ENCODE data around the gene GSTA1. TPM values are rescaled to one million over a fixed set of nuclear protein-coding genes. Genes with fewer than 3 reads are reported as not detected.
"Not testable (repeated sequence)": the region's sequence is repeated elsewhere in the genome, so short reads cannot be mapped to it uniquely, and the experiment has no call there.

The GSTA1 gene
- total RNA-seq, 4 donors from 2014 or later = 0.27 TPM; not detected in 3

- TF ChIP-seq CTCF (IDR thresholded peaks at IDR 0.05 in 4 of 5, conservative IDR thresholded peaks at IDR 0.05 in 1 of 5) (no peak), POLR2A (IDR thresholded peaks at IDR 0.05) (no peak)
- intact Hi-C loops (cut with DNase I; ENCODE audit: low total_unique reads) (no loop called here), in situ Hi-C loops (cut with MboI; ENCODE audit: low sequenced_read_pairs in 4 of 4) (no loop called here)
- no peak overlapping the region for H3K27ac ChIP-seq
- no peaks in the 10 kb centered on the region for H3K27me3 ChIP-seq
- H3K4me1 ChIP-seq = no peaks in the 10 kb centered on the region
- no peaks in the 10 kb centered on the region for H3K36me3 ChIP-seq
- H3K9me3 ChIP-seq = no peaks in the 10 kb centered on the region
- ATAC-seq (no peak), DNase-seq (no peak)
- no peak overlapping the region for H3K4me3 ChIP-seq
Measured at GRCh38 chr6:52752310-52752709, 51.3 kb downstream of the GSTA1 start.

- H3K9me3 ChIP-seq = no peaks in the 10 kb centered on the region
- no peak for DNase-seq
- TF ChIP-seq POLR2A (IDR thresholded peaks at IDR 0.05) = no peak
- TF ChIP-seq CTCF (IDR thresholded peaks at IDR 0.05 in 4 of 5, conservative IDR thresholded peaks at IDR 0.05 in 1 of 5) = no peak
- H3K27ac ChIP-seq = no peak overlapping the region
- intact Hi-C loops (cut with DNase I; ENCODE audit: low total_unique reads) (no loop called here), in situ Hi-C loops (cut with MboI; ENCODE audit: low sequenced_read_pairs in 4 of 4) (no loop called here)
- no peaks in the 10 kb centered on the region for H3K4me1 ChIP-seq
- no peak for ATAC-seq
- no peaks in the 10 kb centered on the region for H3K36me3 ChIP-seq
- no peaks in the 10 kb centered on the region for H3K27me3 ChIP-seq
- no peak overlapping the region for H3K4me3 ChIP-seq
Measured at GRCh38 chr6:52749556-52750152, 54.0 kb downstream of the GSTA1 start.

- H3K27ac ChIP-seq; H3K4me1 ChIP-seq; intact Hi-C loops (cut with DNase I; ENCODE audit: low total_unique reads); H3K4me3 ChIP-seq; DNase-seq; H3K36me3 ChIP-seq; in situ Hi-C loops (cut with MboI; ENCODE audit: low sequenced_read_pairs in 4 of 4); ATAC-seq; H3K9me3 ChIP-seq; H3K27me3 ChIP-seq: not testable (repeated sequence)
Measured at GRCh38 chr6:52747301-52747700, 56.3 kb downstream of the GSTA1 start.

GRCh38 chr6:52746213-52746612 lies 57.4 kb downstream of the GSTA1 start:
- H3K27ac ChIP-seq = no peak overlapping the region
- in situ Hi-C loops (cut with MboI; ENCODE audit: low sequenced_read_pairs in 4 of 4) = no loop called here
- no peak overlapping the region for H3K4me3 ChIP-seq
- H3K4me1 ChIP-seq = no peaks in the 10 kb centered on the region
- ATAC-seq (no peak), DNase-seq (no peak)
- TF ChIP-seq CTCF (IDR thresholded peaks at IDR 0.05 in 4 of 5, conservative IDR thresholded peaks at IDR 0.05 in 1 of 5) = no peak
- TF ChIP-seq POLR2A (IDR thresholded peaks at IDR 0.05) = no peak
- H3K9me3 ChIP-seq = no peaks in the 10 kb centered on the region
- intact Hi-C loops (cut with DNase I; ENCODE audit: low total_unique reads) = no loop called here
- H3K27me3 ChIP-seq = no peaks in the 10 kb centered on the region
- no peaks in the 10 kb centered on the region for H3K36me3 ChIP-seq

- no peaks in the 10 kb centered on the region for H3K4me1 ChIP-seq
- DNase-seq (no peak), ATAC-seq (no peak)
- H3K27ac ChIP-seq = no peak overlapping the region
- no peak overlapping the region for H3K4me3 ChIP-seq
- no peaks in the 10 kb centered on the region for H3K9me3 ChIP-seq
- no peak for TF ChIP-seq CTCF (IDR thresholded peaks at IDR 0.05 in 4 of 5, conservative IDR thresholded peaks at IDR 0.05 in 1 of 5)
- TF ChIP-seq POLR2A (IDR thresholded peaks at IDR 0.05) = no peak
- in situ Hi-C loops (cut with MboI; ENCODE audit: low sequenced_read_pairs in 4 of 4) (no loop called here), intact Hi-C loops (cut with DNase I; ENCODE audit: low total_unique reads) (no loop called here)
- H3K36me3 ChIP-seq = no peaks in the 10 kb centered on the region
- no peaks in the 10 kb centered on the region for H3K27me3 ChIP-seq
Measured at GRCh38 chr6:52745764-52746201, 57.8 kb downstream of the GSTA1 start.
